CD4-positive, CD25-positive, alpha-beta regulatory T cell (primary cell): ENCODE data around the gene NOL4L. TPM values are rescaled to one million over a fixed set of nuclear protein-coding genes. Genes with fewer than 3 reads are reported as not detected.

Source experiments
- ATAC-seq, 2 donors: fragments of 150-1000 bp; cut with Tn5 transposase; one replicate each; pipeline ENCODE4 v1.10.0; 2021; ENCODE audit warnings: low read depth in 2 of 2, moderate number of reproducible peaks in 2 of 2, moderate library complexity in 1 of 2
- DNase-seq, 3 donors: peaks; one replicate each; pipeline versions ENCODE4 v3.0.0 to v3.0.0-alpha.2; 2012 to 2022; ENCODE audit warnings: mixed read lengths in 1 of 3
- H3K27ac ChIP-seq: one replicate; pipeline ENCODE4 v1.7.0; 2013; ENCODE audit warnings: mild to moderate bottlenecking, low read length; ENCODE audit not compliant: insufficient read depth, poor library complexity, severe bottlenecking
- H3K27me3 ChIP-seq: one replicate; pipeline ENCODE4 v1.7.0; 2013; ENCODE audit warnings: low read length; ENCODE audit not compliant: control insufficient read depth, insufficient read depth
- H3K36me3 ChIP-seq: one replicate; pipeline ENCODE4 v1.7.0; 2013; ENCODE audit warnings: mild to moderate bottlenecking, low read length, moderate library complexity; ENCODE audit not compliant: control insufficient read depth, insufficient read depth
- H3K4me1 ChIP-seq: 2 replicates; pipeline ENCODE4 v1.7.0; 2013; ENCODE audit warnings: mild to moderate bottlenecking, low read length; ENCODE audit not compliant: insufficient read depth, control insufficient read depth, poor library complexity, severe bottlenecking
- H3K4me3 ChIP-seq: one replicate; pipeline ENCODE4 v1.7.0; 2013; ENCODE audit warnings: low read depth, mild to moderate bottlenecking, low read length, moderate library complexity
- H3K9me3 ChIP-seq, 2 experiments: 1 replicate in 1 of 2; 2 replicates in 1 of 2; pipeline ENCODE4 v1.7.0; 2013; ENCODE audit warnings: low read length in 2 of 2, mild to moderate bottlenecking in 1 of 2, moderate library complexity in 1 of 2; ENCODE audit not compliant: control insufficient read depth in 2 of 2
- H3K27ac Mint-ChIP-seq, 3 donors: one replicate each; pipeline ENCODE4 v1.8.0; 2020 to 2022; ENCODE audit warnings: mild to moderate bottlenecking in 3 of 3, mixed read lengths in 3 of 3, moderate library complexity in 2 of 3
- H3K27me3 Mint-ChIP-seq: one replicate; pipeline ENCODE4 v1.8.0; 2022; ENCODE audit warnings: mild to moderate bottlenecking, mixed read lengths
- H3K36me3 Mint-ChIP-seq: one replicate; pipeline ENCODE4 v1.8.0; 2020; ENCODE audit warnings: mixed read lengths
- H3K4me1 Mint-ChIP-seq, 4 donors: one replicate each; pipeline ENCODE4 v1.8.0; 2020 to 2022; ENCODE audit warnings: mixed read lengths in 4 of 4, mild to moderate bottlenecking in 1 of 4
- H3K4me3 Mint-ChIP-seq, 4 donors: one replicate each; pipeline ENCODE4 v1.8.0; 2020 to 2022; ENCODE audit warnings: mild to moderate bottlenecking in 4 of 4, mixed read lengths in 4 of 4, moderate library complexity in 3 of 4
- H3K9me3 Mint-ChIP-seq, 7 donors: one replicate each; pipeline ENCODE4 v1.8.0; 2020 to 2022; ENCODE audit warnings: mixed read lengths in 7 of 7, mild to moderate bottlenecking in 3 of 7, moderate library complexity in 2 of 7
- polyA plus RNA-seq, 4 donors: library from polyadenylated mRNA; unstranded; fragments of 300-500 nt; fragmentation: Illumina TruSeq; gene quantifications; one replicate each; pipeline ENCODE4 v1.2.3, GENCODE V29; 2021
- total RNA-seq: library from RNA; stranded (reverse); gene quantifications from one replicate; pipeline ENCODE4 v1.2.3, GENCODE V29; 2022

Gene NOL4L
- total and polyA plus RNA-seq, 5 donors from 2014 or later: 7.1 to 84.8 (median 10.8) TPM

- Histone ChIP-seq H3K4me1 (peaks cover 10% of the 10 kb centered on the region), H3K4me3 (no peak overlapping the region), H3K27ac (peak overlapping the region; percentile 31), H3K27me3 (no peaks in the 10 kb centered on the region), H3K36me3 (peaks cover 66% of the 10 kb centered on the region), H3K9me3 (no peaks in the 10 kb centered on the region)
- no peak for DNase-seq
- peaks cover 27% of the 10 kb centered on the region for H3K36me3 Mint-ChIP-seq
- ATAC-seq: no peak
- H3K9me3 Mint-ChIP-seq: no peaks in the 10 kb centered on the region
- no peaks in the 10 kb centered on the region for H3K27me3 Mint-ChIP-seq
- peak overlapping the region; percentile 80 to 89 (median 87) for H3K27ac Mint-ChIP-seq
- H3K4me3 Mint-ChIP-seq: no peak overlapping the region
- peaks cover 0 to 53% (median 28%) of the 10 kb centered on the region in 4 donors for H3K4me1 Mint-ChIP-seq
Measured at GRCh38 chr20:32444474-32445220, 140.5 kb downstream of the NOL4L start.

GRCh38 chr20:32443386-32443974 lies 141.7 kb downstream of the NOL4L start:
- peak in 1 of 2 donors; percentile 35 for ATAC-seq
- Histone ChIP-seq H3K36me3 (peaks cover 71% of the 10 kb centered on the region), H3K4me3 (no peak overlapping the region), H3K9me3 (no peaks in the 10 kb centered on the region), H3K27me3 (no peaks in the 10 kb centered on the region), H3K4me1 (peaks cover 10% of the 10 kb centered on the region), H3K27ac (peak overlapping the region; percentile 26)
- Mint-ChIP-seq H3K27ac (peak overlapping the region in 2 of 3 donors; percentile 65 to 80), H3K4me3 (no peak overlapping the region), H3K4me1 (peaks cover 0 to 53% (median 28%) of the 10 kb centered on the region in 4 donors), H3K36me3 (peaks cover 22% of the 10 kb centered on the region), H3K9me3 (no peaks in the 10 kb centered on the region), H3K27me3 (no peaks in the 10 kb centered on the region)
- no peak for DNase-seq

- peaks cover 22% of the 10 kb centered on the region for H3K36me3 Mint-ChIP-seq
- H3K4me3 ChIP-seq: no peak overlapping the region
- H3K4me1 Mint-ChIP-seq: peaks cover 0 to 53% (median 28%) of the 10 kb centered on the region in 4 donors
- H3K27me3 ChIP-seq: no peaks in the 10 kb centered on the region
- H3K27ac Mint-ChIP-seq: peak overlapping the region; percentile 22 to 80 (median 58)
- H3K9me3 ChIP-seq: no peaks in the 10 kb centered on the region
- H3K4me1 ChIP-seq: peaks cover 10% of the 10 kb centered on the region
- no peak for ATAC-seq
- H3K4me3 Mint-ChIP-seq: no peak overlapping the region
- no peak for DNase-seq
- H3K9me3 Mint-ChIP-seq: no peaks in the 10 kb centered on the region
- H3K36me3 ChIP-seq: peaks cover 74% of the 10 kb centered on the region
- no peaks in the 10 kb centered on the region for H3K27me3 Mint-ChIP-seq
- no peak overlapping the region for H3K27ac ChIP-seq
Measured at GRCh38 chr20:32442630-32443373, 142.3 kb downstream of the NOL4L start.

- Histone ChIP-seq H3K27me3 (no peaks in the 10 kb centered on the region), H3K36me3 (peaks cover 77% of the 10 kb centered on the region), H3K4me3 (no peak overlapping the region), H3K4me1 (peaks cover 10% of the 10 kb centered on the region), H3K27ac (no peak overlapping the region), H3K9me3 (no peaks in the 10 kb centered on the region)
- no peak for DNase-seq
- Mint-ChIP-seq H3K27ac (no peak overlapping the region), H3K4me1 (peaks cover 0 to 48% (median 24%) of the 10 kb centered on the region in 4 donors), H3K4me3 (no peak overlapping the region), H3K9me3 (no peaks in the 10 kb centered on the region), H3K36me3 (peaks cover 21% of the 10 kb centered on the region), H3K27me3 (no peaks in the 10 kb centered on the region)
- no peak for ATAC-seq
Measured at GRCh38 chr20:32441638-32442037, 143.5 kb downstream of the NOL4L start.

GRCh38 chr20:32440758-32441078 lies 144.4 kb downstream of the NOL4L start:
- peaks cover 1% of the 10 kb centered on the region for H3K4me1 ChIP-seq
- H3K36me3 ChIP-seq: peaks cover 80% of the 10 kb centered on the region
- DNase-seq (no peak), ATAC-seq (no peak)
- Mint-ChIP-seq H3K36me3 (peaks cover 25% of the 10 kb centered on the region), H3K9me3 (no peaks in the 10 kb centered on the region), H3K4me1 (peaks cover 0 to 40% (median 24%) of the 10 kb centered on the region in 4 donors), H3K27me3 (no peaks in the 10 kb centered on the region), H3K4me3 (no peak overlapping the region), H3K27ac (peak overlapping the region in 2 of 3 donors; percentile 49 to 85)
- no peaks in the 10 kb centered on the region for H3K9me3 ChIP-seq
- no peak overlapping the region for H3K4me3 ChIP-seq
- no peaks in the 10 kb centered on the region for H3K27me3 ChIP-seq
- no peak overlapping the region for H3K27ac ChIP-seq

- no peak overlapping the region for H3K4me3 ChIP-seq
- Mint-ChIP-seq H3K9me3 (no peaks in the 10 kb centered on the region), H3K27ac (peak overlapping the region in 1 of 3 donors; percentile 49), H3K4me3 (no peak overlapping the region), H3K36me3 (peaks cover 23% of the 10 kb centered on the region), H3K4me1 (peaks cover 0 to 35% (median 20%) of the 10 kb centered on the region in 4 donors), H3K27me3 (no peaks in the 10 kb centered on the region)
- H3K4me1 ChIP-seq: no peaks in the 10 kb centered on the region
- DNase-seq (no peak), ATAC-seq (no peak)
- H3K27me3 ChIP-seq: no peaks in the 10 kb centered on the region
- no peaks in the 10 kb centered on the region for H3K9me3 ChIP-seq
- H3K27ac ChIP-seq: no peak overlapping the region
- H3K36me3 ChIP-seq: peaks cover 81% of the 10 kb centered on the region
Measured at GRCh38 chr20:32440069-32440757, 144.9 kb downstream of the NOL4L start.

GRCh38 chr20:32439132-32439829 lies 145.9 kb downstream of the NOL4L start:
- H3K27me3 ChIP-seq: no peaks in the 10 kb centered on the region
- H3K27ac ChIP-seq: no peak overlapping the region
- no peaks in the 10 kb centered on the region for H3K9me3 ChIP-seq
- Mint-ChIP-seq H3K27me3 (no peaks in the 10 kb centered on the region), H3K4me1 (peaks cover under 1 to 27% (median 17%) of the 10 kb centered on the region in 4 donors), H3K36me3 (peaks cover 24% of the 10 kb centered on the region), H3K27ac (no peak overlapping the region), H3K9me3 (no peaks in the 10 kb centered on the region), H3K4me3 (no peak overlapping the region)
- no peak overlapping the region for H3K4me3 ChIP-seq
- H3K36me3 ChIP-seq: peaks cover 82% of the 10 kb centered on the region
- H3K4me1 ChIP-seq: no peaks in the 10 kb centered on the region
- ATAC-seq (no peak), DNase-seq (no peak)
